Measurements from ENCODE around the gene PRKG1. TPM values are rescaled to one million over a fixed set of nuclear protein-coding genes. Genes with fewer than 3 reads are reported as not detected.

The PRKG1 gene
- total and polyA plus RNA-seq, 7 experiments from 2014 or later, result 0.19 TPM; not detected in 6

DNA sequence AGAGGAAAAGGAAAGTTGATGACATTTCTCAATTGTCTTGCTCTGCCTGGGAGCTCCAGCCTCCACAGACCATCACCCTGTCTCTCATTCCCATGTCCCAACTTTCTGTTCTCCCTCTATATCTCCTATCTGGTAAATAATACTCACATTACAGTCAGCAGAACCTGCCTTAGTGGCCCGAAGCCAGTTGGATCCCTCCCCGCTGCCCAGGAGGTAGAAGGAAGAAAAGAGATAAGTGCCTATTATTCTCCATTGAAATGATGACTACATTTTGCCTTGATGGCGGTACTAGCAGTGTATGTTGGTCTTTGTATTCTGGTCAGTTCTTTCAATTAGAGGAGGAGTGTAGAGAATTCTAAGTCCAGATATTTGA lies 533.2 kb downstream of the PRKG1 start:
- intact Hi-C loops (cut with micrococcal nuclease), result no loop called here
- Histone ChIP-seq H3K9me3 (ENCODE audit: control insufficient read depth in 2 of 3, low read length in 3 of 3) (no peaks in the 10 kb centered on the region), H3K4me3 (ENCODE audit: low read length) (no peak overlapping the region), H3K27me3 (ENCODE audit: control insufficient read depth in 2 of 2, insufficient read depth in 2 of 2, low read length in 2 of 2) (no peaks in the 10 kb centered on the region), H3K36me3 (ENCODE audit: control insufficient read depth in 2 of 3, insufficient read depth in 3 of 3, low read length in 3 of 3) (no peaks in the 10 kb centered on the region), H3K4me1 (ENCODE audit: control insufficient read depth in 2 of 2, insufficient read depth in 2 of 2, low read length in 2 of 2) (no peaks in the 10 kb centered on the region), H3K27ac (ENCODE audit: low read depth, low read length) (no peak overlapping the region)
- Mint-ChIP-seq H3K27me3 (peaks cover 0 to 7% (median 2%) of the 10 kb centered on the region in 5 donors), H3K27ac (no peak overlapping the region), H3K9me3 (peaks cover 0 to 1% (median 0%) of the 10 kb centered on the region in 11 donors), H3K4me3 (no peak overlapping the region), H3K4me1 (no peaks in the 10 kb centered on the region), H3K36me3 (no peaks in the 10 kb centered on the region)
- POLR2A ChIA-PET, result no interaction called here
- CTCF ChIA-PET, result no interaction called here
- ATAC-seq (no peak), DNase-seq (no peak)

DNA sequence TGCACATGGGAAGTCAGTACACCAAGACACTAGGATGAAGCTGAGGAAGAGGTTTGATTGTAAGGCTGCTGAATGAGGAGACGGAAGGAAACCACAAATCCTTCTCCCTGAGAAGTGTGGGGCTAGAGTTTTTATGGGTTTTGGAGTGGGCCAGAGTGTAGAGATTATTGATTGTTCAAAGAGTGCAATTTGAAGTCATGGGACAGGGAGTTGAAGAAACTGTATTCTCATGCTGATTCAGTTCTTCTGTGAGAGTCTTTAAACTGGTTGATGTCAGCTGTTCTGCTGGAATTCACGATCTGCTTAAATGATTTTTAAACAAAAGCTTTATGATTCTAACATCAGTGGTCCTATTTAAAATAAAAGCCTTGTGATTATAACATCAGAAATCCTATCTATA lies 533.9 kb downstream of the PRKG1 start:
- Mint-ChIP-seq H3K27ac (no peak overlapping the region), H3K4me1 (no peaks in the 10 kb centered on the region), H3K9me3 (peaks cover 0 to 3% (median 0%) of the 10 kb centered on the region in 11 donors), H3K36me3 (no peaks in the 10 kb centered on the region), H3K27me3 (peaks cover 0 to 7% (median 2%) of the 10 kb centered on the region in 5 donors), H3K4me3 (no peak overlapping the region)
- intact Hi-C loops (cut with micrococcal nuclease), result no loop called here
- no peak overlapping the region for H3K27ac ChIP-seq (ENCODE audit: low read depth, low read length)
- no peak for ATAC-seq
- no peak for DNase-seq
- no peak overlapping the region for H3K4me3 ChIP-seq (ENCODE audit: low read length)
- no peaks in the 10 kb centered on the region for H3K9me3 ChIP-seq (ENCODE audit: control insufficient read depth in 2 of 3, low read length in 3 of 3)
- POLR2A ChIA-PET, result no interaction called here
- H3K36me3 ChIP-seq (ENCODE audit: control insufficient read depth in 2 of 3, insufficient read depth in 3 of 3, low read length in 3 of 3), result no peaks in the 10 kb centered on the region
- no peaks in the 10 kb centered on the region for H3K27me3 ChIP-seq (ENCODE audit: control insufficient read depth in 2 of 2, insufficient read depth in 2 of 2, low read length in 2 of 2)
- CTCF ChIA-PET, result no interaction called here
- no peaks in the 10 kb centered on the region for H3K4me1 ChIP-seq (ENCODE audit: control insufficient read depth in 2 of 2, insufficient read depth in 2 of 2, low read length in 2 of 2)

GRCh38 chr10:51615764-51616298 lies 541.5 kb downstream of the PRKG1 start:
- DNase-seq, result no peak

GRCh38 chr10:51617576-51618235 lies 543.4 kb downstream of the PRKG1 start:
- H3K4me1 ChIP-seq (ENCODE audit: control insufficient read depth in 2 of 2, insufficient read depth in 2 of 2, low read length in 2 of 2), result no peaks in the 10 kb centered on the region
- ATAC-seq (no peak), DNase-seq (no peak)
- no peak overlapping the region for H3K4me3 ChIP-seq (ENCODE audit: low read length)
- no peak overlapping the region for H3K27ac ChIP-seq (ENCODE audit: low read depth, low read length)
- Mint-ChIP-seq H3K4me1 (peaks cover 0 to 8% (median 0%) of the 10 kb centered on the region in 7 donors), H3K36me3 (peaks cover 0 to 9% (median 0%) of the 10 kb centered on the region in 5 donors), H3K27ac (no peak overlapping the region), H3K9me3 (peaks cover 4 to 26% (median 11%) of the 10 kb centered on the region in 11 donors), H3K27me3 (peaks cover 0 to 17% (median 11%) of the 10 kb centered on the region in 5 donors), H3K4me3 (no peak overlapping the region)
- no peaks in the 10 kb centered on the region for H3K27me3 ChIP-seq (ENCODE audit: control insufficient read depth in 2 of 2, insufficient read depth in 2 of 2, low read length in 2 of 2)
- H3K9me3 ChIP-seq (ENCODE audit: control insufficient read depth in 2 of 3, low read length in 3 of 3), result no peaks in the 10 kb centered on the region
- no peaks in the 10 kb centered on the region for H3K36me3 ChIP-seq (ENCODE audit: control insufficient read depth in 2 of 3, insufficient read depth in 3 of 3, low read length in 3 of 3)
- intact Hi-C loops (cut with micrococcal nuclease), result no loop called here
- CTCF ChIA-PET, result no interaction called here
- POLR2A ChIA-PET, result no interaction called here

More at GRCh38 chr10:51615764-51616298, 541.5 kb downstream of the PRKG1 start:
- peaks cover 0 to 8% (median 0%) of the 10 kb centered on the region in 7 donors for H3K4me1 Mint-ChIP-seq
- no peaks in the 10 kb centered on the region for H3K4me1 ChIP-seq (ENCODE audit: control insufficient read depth in 2 of 2, insufficient read depth in 2 of 2, low read length in 2 of 2)
- H3K27ac ChIP-seq (ENCODE audit: low read depth, low read length), result no peak overlapping the region
- no peaks in the 10 kb centered on the region for H3K36me3 ChIP-seq (ENCODE audit: control insufficient read depth in 2 of 3, insufficient read depth in 3 of 3, low read length in 3 of 3)
- no peak for ATAC-seq
- H3K27me3 Mint-ChIP-seq, result peaks cover 0 to 17% (median 8%) of the 10 kb centered on the region in 5 donors
- H3K4me3 ChIP-seq (ENCODE audit: low read length), result no peak overlapping the region
- H3K9me3 ChIP-seq (ENCODE audit: control insufficient read depth in 2 of 3, low read length in 3 of 3), result no peaks in the 10 kb centered on the region
- intact Hi-C loops (cut with micrococcal nuclease), result no loop called here
- H3K36me3 Mint-ChIP-seq, result peaks cover 0 to 9% (median 0%) of the 10 kb centered on the region in 5 donors
- no peak overlapping the region for H3K27ac Mint-ChIP-seq
- H3K4me3 Mint-ChIP-seq, result no peak overlapping the region
- peaks cover 4 to 26% (median 11%) of the 10 kb centered on the region in 11 donors for H3K9me3 Mint-ChIP-seq
- no peaks in the 10 kb centered on the region for H3K27me3 ChIP-seq (ENCODE audit: control insufficient read depth in 2 of 2, insufficient read depth in 2 of 2, low read length in 2 of 2)
- CTCF ChIA-PET, result interaction anchor here (0.7 kb wide), 1 partner anchor 379 kb away, joined by 3 read pairs; no protein-coding TSS in a partner anchor
- POLR2A ChIA-PET, result no interaction called here

- no peak overlapping the region for H3K4me3 ChIP-seq (ENCODE audit: low read length)
- no peaks in the 10 kb centered on the region for H3K9me3 ChIP-seq (ENCODE audit: control insufficient read depth in 2 of 3, low read length in 3 of 3)
- no peak overlapping the region for H3K4me3 Mint-ChIP-seq
- H3K27me3 Mint-ChIP-seq, result peaks cover 0 to 17% (median 7%) of the 10 kb centered on the region in 5 donors
- DNase-seq, result no peak
- ChIA-PET CTCF (no interaction called here), POLR2A (no interaction called here)
- no peak overlapping the region for H3K27ac ChIP-seq (ENCODE audit: low read depth, low read length)
- H3K27me3 ChIP-seq (ENCODE audit: control insufficient read depth in 2 of 2, insufficient read depth in 2 of 2, low read length in 2 of 2), result no peaks in the 10 kb centered on the region
- peaks cover 0 to 9% (median 0%) of the 10 kb centered on the region in 5 donors for H3K36me3 Mint-ChIP-seq
- H3K27ac Mint-ChIP-seq, result no peak overlapping the region
- intact Hi-C loops (cut with micrococcal nuclease), result no loop called here
- H3K36me3 ChIP-seq (ENCODE audit: control insufficient read depth in 2 of 3, insufficient read depth in 3 of 3, low read length in 3 of 3), result no peaks in the 10 kb centered on the region
- H3K9me3 Mint-ChIP-seq, result peaks cover 2 to 20% (median 11%) of the 10 kb centered on the region in 11 donors
- no peak for ATAC-seq
- H3K4me1 ChIP-seq (ENCODE audit: control insufficient read depth in 2 of 2, insufficient read depth in 2 of 2, low read length in 2 of 2), result no peaks in the 10 kb centered on the region
- peaks cover 0 to 5% (median 0%) of the 10 kb centered on the region in 7 donors for H3K4me1 Mint-ChIP-seq
These were observed 545.1 kb downstream of the PRKG1 start for GRCh38 chr10:51619365-51619764.

DNA sequence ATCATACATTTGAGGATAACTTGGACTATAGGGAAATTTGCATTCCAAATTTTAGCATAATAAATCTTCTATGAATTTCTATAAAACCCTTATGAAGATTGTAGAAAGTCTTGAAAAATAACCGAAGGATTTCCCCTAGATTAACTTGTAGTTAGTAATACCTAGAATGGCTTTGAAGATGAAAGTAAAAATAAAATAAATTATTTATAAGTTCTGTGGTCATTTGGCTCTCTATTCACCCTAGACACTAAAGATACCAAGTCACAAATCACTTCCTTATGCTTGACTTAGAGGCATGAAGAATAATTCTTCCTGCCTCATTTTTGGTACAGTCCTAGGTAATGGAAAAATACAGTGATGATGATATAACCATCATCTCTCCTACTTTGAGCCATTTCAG lies 545.8 kb downstream of the PRKG1 start:
- ChIA-PET POLR2A (no interaction called here), CTCF (no interaction called here)
- Mint-ChIP-seq H3K27me3 (peaks cover 0 to 17% (median 6%) of the 10 kb centered on the region in 5 donors), H3K36me3 (peaks cover 0 to 9% (median 0%) of the 10 kb centered on the region in 5 donors), H3K27ac (no peak overlapping the region), H3K4me1 (peaks cover 0 to 2% (median 0%) of the 10 kb centered on the region in 7 donors), H3K4me3 (no peak overlapping the region), H3K9me3 (peaks cover 0 to 15% (median 8%) of the 10 kb centered on the region in 11 donors)
- H3K4me1 ChIP-seq (ENCODE audit: control insufficient read depth in 2 of 2, insufficient read depth in 2 of 2, low read length in 2 of 2), result no peaks in the 10 kb centered on the region
- no peaks in the 10 kb centered on the region for H3K36me3 ChIP-seq (ENCODE audit: control insufficient read depth in 2 of 3, insufficient read depth in 3 of 3, low read length in 3 of 3)
- H3K9me3 ChIP-seq (ENCODE audit: control insufficient read depth in 2 of 3, low read length in 3 of 3), result no peaks in the 10 kb centered on the region
- H3K27ac ChIP-seq (ENCODE audit: low read depth, low read length), result no peak overlapping the region
- no peak overlapping the region for H3K4me3 ChIP-seq (ENCODE audit: low read length)
- ATAC-seq (no peak), DNase-seq (no peak)
- H3K27me3 ChIP-seq (ENCODE audit: control insufficient read depth in 2 of 2, insufficient read depth in 2 of 2, low read length in 2 of 2), result no peaks in the 10 kb centered on the region
- intact Hi-C loops (cut with micrococcal nuclease), result no loop called here

DNA sequence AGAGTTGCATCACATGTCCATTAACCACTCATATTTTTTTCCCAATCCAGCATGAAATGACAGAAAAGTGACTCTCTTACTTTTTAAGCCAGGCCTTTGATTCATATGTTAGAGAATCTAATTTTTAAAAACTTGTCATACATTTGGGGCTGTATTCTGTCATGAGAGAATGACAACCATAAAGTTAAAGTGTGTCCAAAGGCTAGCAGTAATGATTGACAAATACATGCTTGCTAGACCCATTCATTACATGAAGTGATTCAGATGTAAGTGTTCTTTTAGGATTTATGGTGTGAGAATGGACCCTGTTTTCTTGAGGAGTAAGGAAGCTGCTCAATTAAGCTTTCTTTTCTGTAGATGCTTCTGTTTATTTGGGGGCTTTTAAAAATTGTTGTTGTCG lies 549.7 kb downstream of the PRKG1 start:
- Histone ChIP-seq H3K4me3 (ENCODE audit: low read length) (no peak overlapping the region), H3K27ac (ENCODE audit: low read depth, low read length) (no peak overlapping the region), H3K9me3 (ENCODE audit: control insufficient read depth in 2 of 3, low read length in 3 of 3) (no peaks in the 10 kb centered on the region), H3K4me1 (ENCODE audit: control insufficient read depth in 2 of 2, insufficient read depth in 2 of 2, low read length in 2 of 2) (no peaks in the 10 kb centered on the region), H3K27me3 (ENCODE audit: control insufficient read depth in 2 of 2, insufficient read depth in 2 of 2, low read length in 2 of 2) (no peaks in the 10 kb centered on the region), H3K36me3 (ENCODE audit: control insufficient read depth in 2 of 3, insufficient read depth in 3 of 3, low read length in 3 of 3) (no peaks in the 10 kb centered on the region)
- no peak overlapping the region for H3K27ac Mint-ChIP-seq
- intact Hi-C loops (cut with micrococcal nuclease), result no loop called here
- POLR2A ChIA-PET, result no interaction called here
- DNase-seq (no peak), ATAC-seq (no peak)
- peaks cover 0 to 15% (median 0%) of the 10 kb centered on the region in 5 donors for H3K27me3 Mint-ChIP-seq
- H3K4me1 Mint-ChIP-seq, result peaks cover 0 to 2% (median 0%) of the 10 kb centered on the region in 7 donors
- no peak overlapping the region for H3K4me3 Mint-ChIP-seq
- no peaks in the 10 kb centered on the region for H3K36me3 Mint-ChIP-seq
- H3K9me3 Mint-ChIP-seq, result no peaks in the 10 kb centered on the region
- CTCF ChIA-PET, result no interaction called here

Measured in naive thymus-derived CD4-positive, alpha-beta T cell (primary cell).